HepG2 (cell line): Measurements from ENCODE around the gene HEXA. TPM values are rescaled to one million over a fixed set of nuclear protein-coding genes. Genes with fewer than 3 reads are reported as not detected.
A peak's percentile ranks its signal among the peaks of the same experiment; 100 is the strongest.

Experiments
- GATA4 ChIP-seq: sonication (generic); IDR thresholded peaks from 2 replicates; pipeline ENCODE4 v1.6.1; 2016; ENCODE audit warnings: antibody characterized with exemption, low read depth, borderline replicate concordance
- JUNB ChIP-seq: sonication (generic); formaldehyde crosslinking; IDR thresholded peaks from 2 replicates; pipeline ENCODE4 v1.8.0; 2022; ENCODE audit warnings: missing genetic modification reagents, mild to moderate bottlenecking, borderline replicate concordance
- KAT7 ChIP-seq: IDR thresholded peaks from 2 replicates; pipeline ENCODE4 v1.6.1; 2018; ENCODE audit warnings: borderline replicate concordance, missing compliant biosample characterization
- NFE2L2 ChIP-seq: fragments of 150-350 bp; IDR thresholded peaks from 2 replicates; pipeline ENCODE4 v1.6.1; 2014; ENCODE audit warnings: low read length
- NONO ChIP-seq, 2 experiments: fragments of 450-650 bp in 1 of 2; sonication (generic) in 1 of 2; formaldehyde crosslinking in 1 of 2; IDR thresholded peaks in 1 of 2; conservative IDR thresholded peaks in 1 of 2; 2 replicates each; pipeline versions ENCODE4 v1.6.1 to v1.8.0; 2017 to 2022; ENCODE audit warnings: mild to moderate bottlenecking in 1 of 2, missing genetic modification reagents in 1 of 2, moderate library complexity in 1 of 2
- NR2F2 ChIP-seq: IDR thresholded peaks from 2 replicates; pipeline ENCODE4 v1.6.1; 2012; ENCODE audit warnings: low read depth, inconsistent platforms, borderline replicate concordance
- STAT5B ChIP-seq: sonication (generic); formaldehyde crosslinking; IDR thresholded peaks from 2 replicates; pipeline ENCODE4 v1.4.0; 2020; ENCODE audit warnings: missing genetic modification reagents
- ZNF205 ChIP-seq: IDR thresholded peaks from 2 replicates; pipeline ENCODE4 v1.6.1; 2018; ENCODE audit warnings: missing biosample characterization, missing genetic modification reagents
- ZNF256 ChIP-seq: sonication (generic); formaldehyde crosslinking; conservative IDR thresholded peaks from 2 replicates; pipeline ENCODE4 v1.4.0; 2020; ENCODE audit warnings: missing genetic modification reagents
- ZNF260 ChIP-seq: sonication (generic); formaldehyde crosslinking; IDR thresholded peaks from 2 replicates; pipeline ENCODE4 v1.4.0; 2020; ENCODE audit warnings: missing genetic modification reagents, low read depth, mild to moderate bottlenecking, borderline replicate concordance
- ZNF296 ChIP-seq: sonication (generic); formaldehyde crosslinking; conservative IDR thresholded peaks from 2 replicates; pipeline ENCODE4 v1.5.0; 2020; ENCODE audit warnings: mild to moderate bottlenecking, missing genetic modification reagents
- ZNF33B ChIP-seq: sonication (generic); formaldehyde crosslinking; IDR thresholded peaks from 2 replicates; pipeline ENCODE4 v1.5.1; 2020; ENCODE audit warnings: mild to moderate bottlenecking, missing genetic modification reagents
- ZNF451 ChIP-seq: sonication (generic); formaldehyde crosslinking; IDR thresholded peaks from 2 replicates; pipeline ENCODE4 v1.5.0; 2020; ENCODE audit warnings: mild to moderate bottlenecking, missing genetic modification reagents
- ZNF709 ChIP-seq: sonication (generic); formaldehyde crosslinking; IDR thresholded peaks from 2 replicates; pipeline ENCODE4 v1.5.0; 2020; ENCODE audit warnings: mild to moderate bottlenecking, missing genetic modification reagents
- ZSCAN12 ChIP-seq: sonication (generic); formaldehyde crosslinking; IDR thresholded peaks from 2 replicates; pipeline ENCODE4 v1.9.0; 2021; ENCODE audit warnings: mild to moderate bottlenecking, missing genetic modification reagents
- ZSCAN9 ChIP-seq: IDR thresholded peaks from 2 replicates; pipeline ENCODE4 v1.6.1; 2016; ENCODE audit warnings: borderline replicate concordance
- polyA plus RNA-seq, 8 experiments: library from polyadenylated mRNA; depleted of rRNA in 3 of 8; stranded (reverse) in 7 of 8; unstranded in 1 of 8; fragments of >200 nt; fragmentation: Illumina TruSeq in 4 of 8; extraction: Trizol in 4 of 8; gene quantifications; 2 replicates each; pipeline versions ENCODE4 v1.2.1 to v1.2.3, GENCODE V29; 2011 to 2016; ENCODE audit warnings: low read depth in 4 of 8, missing spikeins in 1 of 8, mixed read lengths in 1 of 8; ENCODE audit not compliant: insufficient read depth in 1 of 8
- total RNA-seq, 5 experiments: library from RNA; depleted of rRNA; stranded (reverse); fragments of >200 nt; fragmentation: Illumina TruSeq; extraction: Trizol; gene quantifications; 2 replicates each; pipeline ENCODE4 v1.2.3, GENCODE V29; 2016; ENCODE audit warnings: low read depth in 1 of 5
- TF ChIP-seq, protein P1 (sequence below): sonication (generic); formaldehyde crosslinking; IDR thresholded peaks from 2 replicates; pipeline ENCODE4 v1.4.0; 2020; ENCODE audit warnings: missing genetic modification reagents, borderline replicate concordance
- TF ChIP-seq, protein P2 (sequence below): sonication (generic); formaldehyde crosslinking; IDR thresholded peaks from 2 replicates; pipeline ENCODE4 v1.4.0; 2020; ENCODE audit warnings: missing genetic modification reagents
- TF ChIP-seq, protein P3 (sequence below): sonication (generic); formaldehyde crosslinking; IDR thresholded peaks from 2 replicates; pipeline ENCODE4 v1.8.0; 2023; ENCODE audit warnings: mild to moderate bottlenecking, missing genetic modification reagents
- TF ChIP-seq, protein P4 (sequence below): sonication (generic); formaldehyde crosslinking; IDR thresholded peaks from 2 replicates; pipeline ENCODE4 v1.4.0; 2020; ENCODE audit warnings: missing genetic modification reagents
- TF ChIP-seq, protein P5 (sequence below): sonication (generic); formaldehyde crosslinking; IDR thresholded peaks from 2 replicates; pipeline ENCODE4 v1.8.1; 2022; ENCODE audit warnings: mild to moderate bottlenecking, missing genetic modification reagents
- TF ChIP-seq, protein P6 (sequence below): sonication (generic); IDR thresholded peaks from 2 replicates; pipeline ENCODE4 v1.6.1; 2016; ENCODE audit warnings: low read depth, borderline replicate concordance

HEXA gene
- total and polyA plus RNA-seq, 2 of the 13 experiments (the other 11 are each of a cell fraction or from before 2014, with no cell fraction given), result 106 to 219 TPM

DNA sequence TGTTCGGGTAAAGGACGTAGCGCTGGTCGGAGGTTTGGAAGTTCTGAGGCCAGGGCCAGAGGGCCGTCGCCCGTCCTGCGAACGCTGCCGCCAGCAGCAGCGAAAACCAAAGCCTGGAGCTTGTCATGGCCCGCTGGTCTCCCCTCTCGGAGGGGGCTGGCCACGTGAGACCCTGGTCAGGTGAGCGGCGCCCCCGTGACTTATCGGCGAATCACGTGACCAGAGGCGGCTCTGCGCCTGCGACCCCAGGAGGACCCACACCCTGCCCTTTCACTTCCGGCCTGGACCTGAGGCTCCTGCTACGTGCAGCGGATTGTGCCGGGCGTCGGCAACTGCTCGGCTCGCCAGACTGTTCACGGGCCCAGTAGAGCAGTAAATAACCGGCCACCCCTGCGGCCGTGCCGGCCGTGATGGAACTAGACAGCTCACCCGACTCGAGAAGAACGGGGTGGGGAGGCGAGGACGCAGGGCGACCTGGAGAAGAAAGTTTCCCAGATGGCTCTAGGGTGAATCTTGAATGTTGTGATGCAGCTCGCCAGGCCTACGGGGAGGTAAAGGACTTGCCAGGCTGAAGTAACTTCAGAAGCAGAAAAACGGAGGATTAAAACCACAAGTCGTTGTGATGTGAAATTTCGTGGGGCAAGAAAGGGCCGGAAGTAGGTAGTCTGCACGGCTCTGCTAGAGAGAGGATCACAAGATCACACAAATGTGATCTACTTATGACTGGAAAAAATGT, at the start of gene HEXA (continued):
- TF ChIP-seq NONO (IDR thresholded peaks at IDR 0.05) (no peak), NONO (CRISPR knock-in tag; conservative IDR thresholded peaks at IDR 0.05) (peak; percentile 90), ZNF205 (CRISPR knock-in tag) (peak; percentile 71), NR2F2 (peak; percentile 73; the same call in 1 of the 2 replicates), ZNF709 (CRISPR knock-in tag) (peak; percentile 80; the same call in 1 of the 2 replicates), STAT5B (CRISPR knock-in tag) (0 out of 2 replicates have a peak, but pooled peaks have one; percentile 19), ZNF33B (peak; percentile 91), ZNF296 (CRISPR knock-in tag) (peak; percentile 87), ZNF260 (no peak), NFE2L2 (no peak), ZSCAN9 (CRISPR knock-in tag) (peak; percentile 70; the same call in 1 of the 2 replicates), GATA4 (peak; percentile 86), ZNF256 (CRISPR knock-in tag) (peak; percentile 84), ZSCAN12 (no peak), ZNF451 (CRISPR knock-in tag) (peak; percentile 82), JUNB (no peak), KAT7 (CRISPR knock-in tag) (peak; percentile 96)
- TF ChIP-seq, protein P1, sequence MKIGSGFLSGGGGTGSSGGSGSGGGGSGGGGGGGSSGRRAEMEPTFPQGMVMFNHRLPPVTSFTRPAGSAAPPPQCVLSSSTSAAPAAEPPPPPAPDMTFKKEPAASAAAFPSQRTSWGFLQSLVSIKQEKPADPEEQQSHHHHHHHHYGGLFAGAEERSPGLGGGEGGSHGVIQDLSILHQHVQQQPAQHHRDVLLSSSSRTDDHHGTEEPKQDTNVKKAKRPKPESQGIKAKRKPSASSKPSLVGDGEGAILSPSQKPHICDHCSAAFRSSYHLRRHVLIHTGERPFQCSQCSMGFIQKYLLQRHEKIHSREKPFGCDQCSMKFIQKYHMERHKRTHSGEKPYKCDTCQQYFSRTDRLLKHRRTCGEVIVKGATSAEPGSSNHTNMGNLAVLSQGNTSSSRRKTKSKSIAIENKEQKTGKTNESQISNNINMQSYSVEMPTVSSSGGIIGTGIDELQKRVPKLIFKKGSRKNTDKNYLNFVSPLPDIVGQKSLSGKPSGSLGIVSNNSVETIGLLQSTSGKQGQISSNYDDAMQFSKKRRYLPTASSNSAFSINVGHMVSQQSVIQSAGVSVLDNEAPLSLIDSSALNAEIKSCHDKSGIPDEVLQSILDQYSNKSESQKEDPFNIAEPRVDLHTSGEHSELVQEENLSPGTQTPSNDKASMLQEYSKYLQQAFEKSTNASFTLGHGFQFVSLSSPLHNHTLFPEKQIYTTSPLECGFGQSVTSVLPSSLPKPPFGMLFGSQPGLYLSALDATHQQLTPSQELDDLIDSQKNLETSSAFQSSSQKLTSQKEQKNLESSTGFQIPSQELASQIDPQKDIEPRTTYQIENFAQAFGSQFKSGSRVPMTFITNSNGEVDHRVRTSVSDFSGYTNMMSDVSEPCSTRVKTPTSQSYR (CRISPR knock-in tag), result peak; percentile 32; the same call in 1 of the 2 replicates
- TF ChIP-seq, protein P2, sequence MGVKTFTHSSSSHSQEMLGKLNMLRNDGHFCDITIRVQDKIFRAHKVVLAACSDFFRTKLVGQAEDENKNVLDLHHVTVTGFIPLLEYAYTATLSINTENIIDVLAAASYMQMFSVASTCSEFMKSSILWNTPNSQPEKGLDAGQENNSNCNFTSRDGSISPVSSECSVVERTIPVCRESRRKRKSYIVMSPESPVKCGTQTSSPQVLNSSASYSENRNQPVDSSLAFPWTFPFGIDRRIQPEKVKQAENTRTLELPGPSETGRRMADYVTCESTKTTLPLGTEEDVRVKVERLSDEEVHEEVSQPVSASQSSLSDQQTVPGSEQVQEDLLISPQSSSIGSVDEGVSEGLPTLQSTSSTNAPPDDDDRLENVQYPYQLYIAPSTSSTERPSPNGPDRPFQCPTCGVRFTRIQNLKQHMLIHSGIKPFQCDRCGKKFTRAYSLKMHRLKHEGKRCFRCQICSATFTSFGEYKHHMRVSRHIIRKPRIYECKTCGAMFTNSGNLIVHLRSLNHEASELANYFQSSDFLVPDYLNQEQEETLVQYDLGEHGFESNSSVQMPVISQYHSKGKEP (CRISPR knock-in tag), result no peak; the same call in 1 of the 2 replicates
- TF ChIP-seq, protein P3, sequence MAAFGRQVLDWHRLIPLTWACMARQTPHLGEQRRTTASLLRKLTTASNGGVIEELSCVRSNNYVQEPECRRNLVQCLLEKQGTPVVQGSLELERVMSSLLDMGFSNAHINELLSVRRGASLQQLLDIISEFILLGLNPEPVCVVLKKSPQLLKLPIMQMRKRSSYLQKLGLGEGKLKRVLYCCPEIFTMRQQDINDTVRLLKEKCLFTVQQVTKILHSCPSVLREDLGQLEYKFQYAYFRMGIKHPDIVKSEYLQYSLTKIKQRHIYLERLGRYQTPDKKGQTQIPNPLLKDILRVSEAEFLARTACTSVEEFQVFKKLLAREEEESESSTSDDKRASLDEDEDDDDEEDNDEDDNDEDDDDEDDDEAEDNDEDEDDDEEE (CRISPR knock-in tag), result no peak; the same call in 1 of the 2 replicates
- TF ChIP-seq, protein P4, sequence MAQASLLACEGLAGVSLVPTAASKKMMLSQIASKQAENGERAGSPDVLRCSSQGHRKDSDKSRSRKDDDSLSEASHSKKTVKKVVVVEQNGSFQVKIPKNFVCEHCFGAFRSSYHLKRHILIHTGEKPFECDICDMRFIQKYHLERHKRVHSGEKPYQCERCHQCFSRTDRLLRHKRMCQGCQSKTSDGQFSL (CRISPR knock-in tag), result peak; percentile 45; the same call in 1 of the 2 replicates
- TF ChIP-seq, protein P5, sequence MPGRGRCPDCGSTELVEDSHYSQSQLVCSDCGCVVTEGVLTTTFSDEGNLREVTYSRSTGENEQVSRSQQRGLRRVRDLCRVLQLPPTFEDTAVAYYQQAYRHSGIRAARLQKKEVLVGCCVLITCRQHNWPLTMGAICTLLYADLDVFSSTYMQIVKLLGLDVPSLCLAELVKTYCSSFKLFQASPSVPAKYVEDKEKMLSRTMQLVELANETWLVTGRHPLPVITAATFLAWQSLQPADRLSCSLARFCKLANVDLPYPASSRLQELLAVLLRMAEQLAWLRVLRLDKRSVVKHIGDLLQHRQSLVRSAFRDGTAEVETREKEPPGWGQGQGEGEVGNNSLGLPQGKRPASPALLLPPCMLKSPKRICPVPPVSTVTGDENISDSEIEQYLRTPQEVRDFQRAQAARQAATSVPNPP (CRISPR knock-in tag), result peak; percentile 93
- TF ChIP-seq, protein P6, sequence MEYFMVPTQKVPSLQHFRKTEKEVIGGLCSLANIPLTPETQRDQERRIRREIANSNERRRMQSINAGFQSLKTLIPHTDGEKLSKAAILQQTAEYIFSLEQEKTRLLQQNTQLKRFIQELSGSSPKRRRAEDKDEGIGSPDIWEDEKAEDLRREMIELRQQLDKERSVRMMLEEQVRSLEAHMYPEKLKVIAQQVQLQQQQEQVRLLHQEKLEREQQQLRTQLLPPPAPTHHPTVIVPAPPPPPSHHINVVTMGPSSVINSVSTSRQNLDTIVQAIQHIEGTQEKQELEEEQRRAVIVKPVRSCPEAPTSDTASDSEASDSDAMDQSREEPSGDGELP, result peak; percentile 74; the same call in 1 of the 2 replicates
